Endothelial cell of umbilical vein (primary cell): Measurements from ENCODE around the gene SIN3B. TPM values are rescaled to one million over a fixed set of nuclear protein-coding genes. Genes with fewer than 3 reads are reported as not detected.
A peak's percentile ranks its signal among the peaks of the same experiment; 100 is the strongest.

Experiments
- BruUV-seq: library from RNA; stranded (reverse); fragments of 400-500 nt; replicated peaks from 2 replicates; lab custom pipeline; 2021; lab: Mats Ljungman, UMichigan
- CTCF ChIA-PET: fragments of 300-600, 350-600 bp; sonication (Branson Sonifier 250); formaldehyde crosslinking; loops from one replicate; lab custom pipeline; 2021; ENCODE audit warnings: antibody characterized with exemption, inconsistent platforms; lab: Charles Lee
- POLR2A ChIA-PET: fragments of 300-600, 350-600 bp; sonication (Branson Sonifier 250); formaldehyde crosslinking; loops from one replicate; lab custom pipeline; 2021; ENCODE audit warnings: antibody characterized with exemption, inconsistent platforms; lab: Charles Lee
- DNase-seq: peaks from one replicate; pipeline ENCODE4 v3.0.0-alpha.2; 2011; ENCODE audit warnings: low read depth, low spot score
- FAIRE-seq: peaks from 2 replicates; lab custom pipeline; 2011; peaks lifted over from hg19 to GRCh38; lab: Jason Lieb, UNC
- H2AFZ ChIP-seq: 2 replicates; pipeline ENCODE4 v1.6.0; 2012; ENCODE audit warnings: low read depth, low read length, control low read depth, inconsistent platforms
- H3K27ac ChIP-seq: 2 replicates; pipeline ENCODE4 v1.5.1; 2011; ENCODE audit warnings: low read depth, mild to moderate bottlenecking, control low read depth, low read length, moderate library complexity; ENCODE audit not compliant: insufficient read depth
- H3K27me3 ChIP-seq, 2 experiments: 2 replicates each; pipeline versions ENCODE4 v1.6.0 to v1.6.1; 2011; ENCODE audit warnings: low read length in 2 of 2, mixed read lengths in 1 of 2; ENCODE audit not compliant: control insufficient read depth in 2 of 2, insufficient read depth in 2 of 2
- H3K36me3 ChIP-seq, 2 experiments: 2 replicates in 1 of 2; 3 replicates in 1 of 2; pipeline ENCODE4 v1.5.1; 2011; ENCODE audit warnings: low read length in 2 of 2, mild to moderate bottlenecking in 1 of 2, moderate library complexity in 1 of 2; ENCODE audit not compliant: control insufficient read depth in 2 of 2, insufficient read depth in 2 of 2; ENCODE audit errors: extremely low read depth in 1 of 2
- H3K4me1 ChIP-seq: 3 replicates; pipeline ENCODE4 v1.5.1; 2011; ENCODE audit warnings: mild to moderate bottlenecking, low read length; ENCODE audit not compliant: control insufficient read depth, insufficient read depth; ENCODE audit errors: extremely low read depth
- H3K4me2 ChIP-seq: 2 replicates; pipeline ENCODE4 v1.6.1; 2011; ENCODE audit warnings: low read length, control low read depth, mixed read lengths; ENCODE audit not compliant: insufficient read depth
- H3K4me3 ChIP-seq, 3 experiments: fragments of 200-600 bp in 1 of 3; sonication (generic), shearing (Covaris generic) in 1 of 3; replicated peaks in 1 of 3; 2 replicates each; pipeline ENCODE4 v1.5.1; 2011 to 2016; ENCODE audit warnings: control low read depth in 3 of 3, low read length in 3 of 3, mild to moderate bottlenecking in 2 of 3, inconsistent platforms in 1 of 3, low read depth in 1 of 3, moderate library complexity in 1 of 3; ENCODE audit not compliant: insufficient read depth in 1 of 3
- H3K79me2 ChIP-seq: 2 replicates; pipeline ENCODE4 v1.6.0; 2012; ENCODE audit warnings: low read length, inconsistent platforms; ENCODE audit not compliant: control insufficient read depth, insufficient read depth
- H3K9ac ChIP-seq: replicated peaks from 2 replicates; pipeline ENCODE3; 2011; ENCODE audit warnings: low read length, control low read depth; ENCODE audit not compliant: insufficient read depth; ENCODE audit errors: extremely low read depth
- H3K9me1 ChIP-seq: replicated peaks from 3 replicates; pipeline ENCODE4 v1.6.0; 2011; ENCODE audit warnings: mild to moderate bottlenecking, low read length; ENCODE audit not compliant: control insufficient read depth, insufficient read depth; ENCODE audit errors: extremely low read depth
- H3K9me3 ChIP-seq: replicated peaks from 2 replicates; pipeline ENCODE4 v1.5.1; 2012; ENCODE audit warnings: low read length, inconsistent platforms; ENCODE audit not compliant: control insufficient read depth, insufficient read depth
- H4K20me1 ChIP-seq: replicated peaks from 2 replicates; pipeline ENCODE3; 2011; ENCODE audit warnings: mild to moderate bottlenecking, low read length; ENCODE audit not compliant: control insufficient read depth, insufficient read depth; ENCODE audit errors: extremely low read depth
- EZH2 ChIP-seq: IDR thresholded peaks from 2 replicates; pipeline ENCODE4 v1.6.1; 2012; ENCODE audit warnings: borderline replicate concordance, low read depth, mild to moderate bottlenecking, moderate library complexity, low read length, inconsistent platforms; ENCODE audit not compliant: severe bottlenecking
- GATA2 ChIP-seq: IDR thresholded peaks from 2 replicates; pipeline ENCODE4 v1.7.0; 2011; ENCODE audit warnings: low read depth, mild to moderate bottlenecking, moderate library complexity, mixed read lengths, low read length; ENCODE audit not compliant: insufficient read length, insufficient read depth
- MAX ChIP-seq: IDR thresholded peaks from 2 replicates; pipeline ENCODE4 v1.6.1; 2011; ENCODE audit not compliant: insufficient read depth, insufficient read length
- POLR2A ChIP-seq: IDR thresholded peaks from 2 replicates; pipeline ENCODE4 v1.6.1; 2012; ENCODE audit warnings: low read depth, mild to moderate bottlenecking, control low read depth, low read length
- dilution Hi-C: fragments of 300-500 bp; cut with MboI; formaldehyde crosslinking; loops from one replicate; pipeline ENCODE4 v1.15.0; 2019; ENCODE audit warnings: low sequenced_read_pairs; ENCODE audit not compliant: extremely low pct_ligation_motif_present
- intact Hi-C: fragments of 100-400 bp; cut with micrococcal nuclease; formaldehyde crosslinking; loops from one replicate; pipeline ENCODE4 v1.10.0; 2022
- polyA plus RNA-seq, 4 experiments: library from polyadenylated mRNA; depleted of rRNA in 3 of 4; stranded (reverse) in 3 of 4; unstranded in 1 of 4; fragments of >200 nt; gene quantifications; 2 replicates each; pipeline versions ENCODE4 v1.2.1 to v1.2.3, GENCODE V29; 2011 to 2012; ENCODE audit warnings: missing spikeins in 1 of 4
- total RNA-seq: library from RNA; stranded (reverse); gene quantifications from 2 replicates; pipeline ENCODE4 v1.2.3, GENCODE V29; 2021
- TF ChIP-seq, protein P1 (sequence below), 2 donors: IDR thresholded peaks; 1 replicate in 1 of 2; 2 replicates in 1 of 2; pipeline ENCODE4 v1.5.1; 2011; ENCODE audit warnings: low read length in 2 of 2, mild to moderate bottlenecking in 2 of 2, moderate library complexity in 2 of 2, control low read depth in 1 of 2, inconsistent platforms in 1 of 2, low read depth in 1 of 2; ENCODE audit not compliant: insufficient read depth in 1 of 2; ENCODE audit errors: extremely low read depth in 1 of 2

SIN3B gene
- total and polyA plus RNA-seq, 2 donors (not counting 3 experiments of a cell fraction or from before 2014, with no cell fraction given) = 46.2 to 75.0 TPM

DNA sequence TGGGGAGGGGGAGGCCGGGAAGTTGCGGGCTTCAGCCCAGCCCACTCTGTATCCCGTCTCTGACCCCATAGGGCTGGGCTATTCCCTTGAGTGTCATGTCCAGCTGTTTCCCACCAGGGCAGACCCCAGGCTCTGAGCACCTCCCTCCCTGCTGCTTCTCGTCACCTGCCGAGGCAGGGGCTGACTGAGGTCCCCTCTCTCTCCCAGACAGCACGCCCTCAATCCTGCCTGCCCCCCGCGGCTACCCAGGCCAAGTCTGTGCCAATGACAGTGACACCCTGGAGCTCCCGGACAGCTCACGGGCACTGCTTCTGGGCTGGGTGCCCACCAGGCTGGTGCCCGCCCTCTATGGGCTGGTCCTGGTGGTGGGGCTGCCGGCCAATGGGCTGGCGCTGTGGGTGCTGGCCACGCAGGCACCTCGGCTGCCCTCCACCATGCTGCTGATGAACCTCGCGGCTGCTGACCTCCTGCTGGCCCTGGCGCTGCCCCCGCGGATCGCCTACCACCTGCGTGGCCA, 60.2 kb downstream of the SIN3B start:
- Histone ChIP-seq H3K27ac (no peak overlapping the region), H3K4me2 (no peak overlapping the region), H3K4me3 (no peak overlapping the region), H3K36me3 (no peaks in the 10 kb centered on the region), H3K9me1 (no peaks in the 10 kb centered on the region), H3K4me1 (peaks cover 14% of the 10 kb centered on the region), H3K9ac (peak overlapping the region; percentile 17), H4K20me1 (no peaks in the 10 kb centered on the region), H3K9me3 (no peaks in the 10 kb centered on the region), H2AFZ (peak overlapping the region; percentile 17), H3K79me2 (no peaks in the 10 kb centered on the region), H3K27me3 (no peaks in the 10 kb centered on the region)
- no peak for DNase-seq
- ChIA-PET POLR2A (no interaction called here), CTCF (no interaction called here)
- dilution Hi-C loops (no loop called here), intact Hi-C loops (loop anchor here (5.0 kb wide), 1 partner anchor 37 kb away; no protein-coding TSS in a partner anchor)
- TF ChIP-seq EZH2 = no peak
- no peak for TF ChIP-seq MAX
- TF ChIP-seq, protein P1, sequence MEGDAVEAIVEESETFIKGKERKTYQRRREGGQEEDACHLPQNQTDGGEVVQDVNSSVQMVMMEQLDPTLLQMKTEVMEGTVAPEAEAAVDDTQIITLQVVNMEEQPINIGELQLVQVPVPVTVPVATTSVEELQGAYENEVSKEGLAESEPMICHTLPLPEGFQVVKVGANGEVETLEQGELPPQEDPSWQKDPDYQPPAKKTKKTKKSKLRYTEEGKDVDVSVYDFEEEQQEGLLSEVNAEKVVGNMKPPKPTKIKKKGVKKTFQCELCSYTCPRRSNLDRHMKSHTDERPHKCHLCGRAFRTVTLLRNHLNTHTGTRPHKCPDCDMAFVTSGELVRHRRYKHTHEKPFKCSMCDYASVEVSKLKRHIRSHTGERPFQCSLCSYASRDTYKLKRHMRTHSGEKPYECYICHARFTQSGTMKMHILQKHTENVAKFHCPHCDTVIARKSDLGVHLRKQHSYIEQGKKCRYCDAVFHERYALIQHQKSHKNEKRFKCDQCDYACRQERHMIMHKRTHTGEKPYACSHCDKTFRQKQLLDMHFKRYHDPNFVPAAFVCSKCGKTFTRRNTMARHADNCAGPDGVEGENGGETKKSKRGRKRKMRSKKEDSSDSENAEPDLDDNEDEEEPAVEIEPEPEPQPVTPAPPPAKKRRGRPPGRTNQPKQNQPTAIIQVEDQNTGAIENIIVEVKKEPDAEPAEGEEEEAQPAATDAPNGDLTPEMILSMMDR (IDR thresholded peaks at IDR 0.05; ENCODE audit: extremely low read depth in 1 of 2, insufficient read depth in 1 of 2, low read depth in 1 of 2, low read length in 2 of 2) = peak in 1 of 2 donors; percentile 7
- no peak for TF ChIP-seq GATA2
- no peak for TF ChIP-seq POLR2A
- FAIRE-seq = no peak
- BruUV-seq = no TSS peak
